GM21381 (cell line): ENCODE data around the gene PPARG.
A peak's percentile ranks its signal among the peaks of the same experiment; 100 is the strongest.

Experiments used
- ATAC-seq: cut with Tn5 transposase; IDR thresholded peaks from one replicate; pipeline ENCODE4 v1.9.1; 2021; ENCODE audit warnings: mild to moderate bottlenecking, moderate library complexity; ENCODE audit not compliant: unreplicated experiment

PPARG gene

DNA sequence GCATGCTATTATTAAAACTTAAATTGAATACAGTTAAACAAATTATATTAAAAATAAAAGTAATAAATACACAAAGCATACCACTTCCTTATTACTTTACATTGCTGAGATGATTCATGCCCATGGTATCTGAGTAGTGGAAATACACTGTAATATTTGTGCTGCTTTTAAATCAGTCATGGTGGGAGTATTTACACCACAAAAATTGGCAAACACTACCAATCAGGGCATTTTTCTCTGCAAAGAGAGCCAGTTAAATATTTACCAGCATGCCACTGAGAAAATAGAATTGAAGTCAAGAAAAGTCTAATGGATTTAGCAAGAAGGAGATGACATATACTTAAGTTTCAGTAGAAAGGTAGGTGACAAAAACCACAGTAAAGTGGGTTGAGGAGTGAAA, 19.6 kb downstream of the PPARG start:
- ATAC-seq: no peak

DNA sequence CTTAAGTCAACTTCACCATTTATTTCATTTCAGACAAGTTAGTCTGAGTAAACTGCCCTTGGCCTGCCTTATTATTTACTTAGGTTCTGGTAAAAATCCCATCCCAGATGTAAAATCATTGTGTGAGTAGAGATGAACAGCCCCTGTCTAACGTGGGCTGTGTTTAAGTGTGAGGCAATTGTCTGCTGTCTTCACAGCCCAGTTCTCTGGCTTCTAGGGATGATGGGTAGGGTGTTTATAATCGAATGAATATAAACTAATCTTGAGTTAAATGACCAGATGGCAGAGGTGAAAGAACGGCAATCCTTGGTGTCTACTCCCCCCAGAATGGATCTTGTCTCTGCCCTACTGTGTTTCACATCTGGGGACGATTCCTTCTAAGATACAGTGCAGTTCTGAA, 20.8 kb downstream of the PPARG start:
- no peak for ATAC-seq

GRCh38 chr3:12312010-12312409, 23.1 kb downstream of the PPARG start:
- no peak for ATAC-seq

DNA sequence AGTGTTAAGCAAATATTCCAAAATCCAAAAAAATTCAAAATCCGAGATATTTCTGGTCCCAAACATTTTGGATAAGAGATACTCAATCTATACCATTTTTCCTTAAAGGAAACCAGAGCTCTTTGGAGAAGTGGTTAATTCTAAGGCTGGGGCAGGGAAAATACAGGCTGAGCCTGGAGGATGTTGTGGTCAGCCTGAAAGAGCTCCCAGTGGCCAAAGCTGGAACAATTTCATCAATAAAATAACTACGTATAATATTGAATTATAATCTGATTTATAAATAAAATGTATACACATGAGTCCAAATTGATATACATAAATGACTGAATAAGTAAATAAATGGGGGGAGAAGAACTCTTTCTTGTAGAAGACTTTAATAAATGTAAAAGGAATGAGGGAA, 24.6 kb downstream of the PPARG start:
- no peak for ATAC-seq

DNA sequence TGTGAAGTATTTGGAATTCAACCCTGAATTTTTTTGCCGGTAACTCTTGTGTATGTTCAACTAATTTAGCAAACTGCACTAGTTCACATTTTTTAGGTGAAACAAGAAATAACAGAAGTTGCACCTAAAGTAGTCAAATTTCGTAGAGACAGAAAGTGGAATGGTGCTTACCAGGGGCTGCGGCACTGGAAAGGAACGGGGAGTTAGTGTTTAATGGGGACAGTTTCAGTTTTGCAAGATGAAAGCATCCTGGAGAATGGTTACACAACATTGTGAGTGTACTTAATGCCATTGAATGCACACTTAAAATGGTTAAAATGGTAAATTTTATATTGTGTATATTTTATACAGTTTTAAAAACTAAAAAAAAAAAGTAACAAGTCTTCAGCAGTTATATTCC, 27.4 kb downstream of the PPARG start:
- no peak for ATAC-seq

- ATAC-seq: peak; percentile 59
Measured at GRCh38 chr3:12316729-12317351, 28.0 kb downstream of the PPARG start.

DNA sequence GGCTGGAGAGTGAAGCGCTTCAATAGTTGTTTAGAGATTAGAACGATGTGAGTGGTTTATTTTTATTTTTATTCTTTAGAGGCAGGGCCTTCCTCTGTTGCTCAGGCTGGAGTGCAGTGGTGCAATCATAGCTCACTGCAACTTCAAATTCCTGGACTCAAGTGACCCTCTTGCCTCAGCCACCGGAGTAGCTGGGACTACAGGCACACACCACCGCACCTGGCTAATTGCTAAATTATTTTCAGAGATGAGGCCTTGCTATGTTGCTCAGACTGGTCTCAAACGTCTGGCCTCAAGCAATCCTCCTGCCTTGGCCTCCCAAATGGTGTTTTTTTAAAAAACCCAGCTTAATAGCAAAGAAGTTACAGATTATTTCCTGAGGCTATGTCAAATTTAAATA, 29.0 kb downstream of the PPARG start:
- ATAC-seq: no peak

DNA sequence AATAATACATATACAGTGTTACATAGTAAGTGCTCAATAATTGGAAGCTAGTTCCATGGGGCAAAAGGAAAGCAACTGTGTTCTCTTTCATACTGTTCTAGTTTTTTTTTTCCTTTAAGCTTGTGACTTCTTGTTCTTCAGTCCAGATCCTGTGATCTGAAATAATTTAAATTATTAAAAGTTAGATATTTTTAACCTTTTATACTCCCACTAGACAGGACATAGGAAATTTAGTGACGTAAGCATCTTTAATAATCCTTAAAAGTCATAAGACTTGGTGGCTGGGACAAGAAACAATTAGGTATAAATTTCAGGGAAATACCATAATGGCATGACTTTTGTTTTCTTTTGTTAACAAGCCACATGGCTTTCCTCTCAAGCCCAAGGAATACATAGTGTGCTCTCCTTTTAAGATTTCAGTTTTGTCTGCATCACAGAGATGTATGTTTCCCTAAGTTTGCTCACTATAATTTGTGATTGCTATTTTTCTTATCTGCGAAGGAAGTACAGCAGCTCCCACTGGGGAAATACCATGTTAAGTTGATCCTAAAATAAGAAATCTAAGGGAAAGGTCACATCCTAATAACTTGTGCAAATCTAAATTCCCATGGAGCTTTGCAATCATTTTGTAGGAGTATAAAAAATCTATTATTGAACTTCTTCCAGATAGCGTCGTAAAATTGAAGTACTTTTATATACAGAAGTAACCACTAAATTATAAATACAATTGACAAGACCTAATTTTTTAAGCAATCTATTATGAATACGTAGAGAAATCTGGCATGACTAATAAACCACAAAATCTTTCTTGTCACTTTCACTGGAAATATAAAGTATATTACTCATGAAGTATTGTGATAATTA, 30.1 kb downstream of the PPARG start:
- no peak for ATAC-seq

GRCh38 chr3:12321015-12321414, 32.1 kb downstream of the PPARG start:
- ATAC-seq: no peak

DNA sequence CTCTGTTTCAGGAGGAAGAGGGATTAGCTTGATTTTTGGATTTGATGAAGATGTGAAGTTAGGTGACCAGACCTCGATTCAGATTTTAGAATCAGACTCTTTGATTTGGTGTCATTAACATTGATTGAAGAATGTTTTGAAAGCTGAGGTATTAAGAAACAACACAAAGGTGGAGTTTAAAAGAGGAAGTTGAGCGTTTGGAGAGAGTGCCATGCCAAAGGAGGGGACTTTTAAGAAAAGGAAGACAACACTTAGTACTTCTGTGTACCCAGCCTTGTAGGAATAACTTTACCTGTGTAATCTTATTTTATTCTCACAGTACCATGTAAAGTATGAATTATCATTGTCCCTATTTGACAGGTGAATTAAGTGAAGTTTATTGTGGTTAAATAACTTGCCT, 34.4 kb downstream of the PPARG start:
- ATAC-seq: no peak

- no peak for ATAC-seq
Measured at GRCh38 chr3:12325586-12326515, 37.0 kb downstream of the PPARG start.

DNA sequence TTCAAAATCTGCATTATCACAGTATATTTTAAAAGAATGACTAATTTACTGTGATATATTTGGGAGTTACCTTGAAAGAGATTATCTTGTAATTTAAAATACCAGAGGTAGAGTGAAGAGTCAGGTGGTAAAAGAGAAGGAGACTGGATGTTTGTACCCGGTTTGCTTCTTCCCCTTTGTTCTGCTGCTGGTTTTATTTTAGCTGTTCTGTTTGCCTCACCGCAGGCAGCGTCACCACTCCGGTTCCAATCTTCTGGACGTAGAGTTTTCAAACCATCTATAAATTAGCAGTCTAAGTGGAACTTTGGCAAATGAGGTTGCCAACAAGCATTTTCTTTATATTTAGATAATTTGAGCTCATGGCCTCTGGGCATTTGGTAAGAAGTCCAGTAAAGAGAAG, 38.2 kb downstream of the PPARG start:
- no peak for ATAC-seq

GRCh38 chr3:12328132-12328836, 39.4 kb downstream of the PPARG start:
- ATAC-seq: no peak

GRCh38 chr3:12328837-12329462, 40.1 kb downstream of the PPARG start:
- no peak for ATAC-seq

GRCh38 chr3:12334786-12335185, 45.9 kb downstream of the PPARG start:
- no peak for ATAC-seq

GRCh38 chr3:12335421-12335820, 46.6 kb downstream of the PPARG start:
- no peak for ATAC-seq

DNA sequence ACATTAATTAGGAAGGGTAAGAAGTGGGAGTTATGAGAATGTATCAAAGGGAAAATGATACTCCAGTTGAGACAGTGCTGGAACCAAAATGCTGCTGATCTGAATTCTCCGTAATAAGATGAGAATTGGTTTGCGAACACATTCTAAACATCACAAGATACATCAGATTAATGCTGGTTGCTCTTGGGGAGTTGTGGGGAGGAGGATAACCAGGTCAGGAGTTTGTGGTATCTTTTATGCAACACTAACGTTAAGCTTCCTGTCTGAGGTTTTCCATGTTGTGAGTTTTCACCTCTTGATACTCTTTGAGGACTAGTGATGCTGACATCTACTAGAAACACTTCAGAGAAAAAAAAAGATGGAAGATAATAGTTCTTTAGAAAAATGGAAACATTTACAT, 47.2 kb downstream of the PPARG start:
- no peak for ATAC-seq

DNA sequence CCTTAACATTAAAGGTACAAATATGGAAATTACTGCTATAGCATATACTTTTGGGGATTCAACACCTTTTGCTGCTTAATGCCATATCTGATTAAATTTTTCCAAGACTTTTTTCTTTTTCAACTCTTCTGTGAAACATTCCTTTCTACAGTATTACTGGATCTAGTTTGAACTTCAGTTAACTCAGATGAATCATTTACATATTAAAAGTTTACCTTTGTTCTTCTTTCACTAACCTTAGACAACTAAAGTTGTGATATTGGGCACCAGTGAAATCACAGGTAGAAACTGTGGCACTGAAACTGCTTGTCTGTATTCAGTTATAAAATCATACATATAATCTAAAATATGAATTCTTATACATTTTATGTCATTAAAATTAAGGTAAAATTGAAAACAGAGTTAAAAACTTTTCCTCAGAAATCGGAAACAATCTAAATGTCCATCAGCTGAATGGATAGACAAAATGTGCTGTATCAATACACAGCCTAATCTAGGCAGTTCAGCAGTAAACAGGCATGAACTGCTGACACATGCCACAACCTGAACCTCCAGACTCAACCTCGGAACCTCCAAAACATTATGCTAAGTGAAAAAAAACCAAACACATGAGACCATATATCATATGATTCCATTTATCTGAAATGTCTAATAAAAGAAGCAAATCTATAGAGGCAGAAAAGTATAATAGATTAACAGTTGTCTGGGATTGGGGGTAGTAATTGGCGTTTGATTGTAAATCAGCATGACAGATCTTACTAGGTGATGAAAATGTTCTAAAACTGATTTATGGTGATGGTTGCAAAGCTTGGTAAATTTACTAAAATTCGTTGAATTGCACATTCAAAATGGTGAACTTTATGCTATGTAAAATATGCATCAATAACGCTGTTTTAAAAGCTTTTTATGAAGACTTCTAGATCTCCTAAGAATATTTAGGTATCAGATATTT, 50.0 kb downstream of the PPARG start:
- no peak for ATAC-seq
